8988T (cell line): ENCODE data around the gene MS4A2.
"Not testable (repeated sequence)": the region's sequence is repeated elsewhere in the genome, so short reads cannot be mapped to it uniquely, and the experiment has no call there.

Experiments used
- DNase-seq: peaks from one replicate; pipeline ENCODE4 v3.0.0; 2011

Gene MS4A2

GRCh38 chr11:60104471-60105115 lies 16.1 kb downstream of the MS4A2 start:
- not testable (repeated sequence) for DNase-seq

- not testable (repeated sequence) for DNase-seq
Observed at GRCh38 chr11:60108631-60109030, 20.2 kb downstream of the MS4A2 start.

- DNase-seq, result no peak
Observed at GRCh38 chr11:60111793-60112192, 23.3 kb downstream of the MS4A2 start.

- no peak for DNase-seq
Observed at GRCh38 chr11:60116996-60117790, 28.7 kb downstream of the MS4A2 start.

- DNase-seq, result no peak
Observed at GRCh38 chr11:60118338-60118737, 29.9 kb downstream of the MS4A2 start.

GRCh38 chr11:60119710-60120109 lies 31.2 kb downstream of the MS4A2 start:
- no peak for DNase-seq

GRCh38 chr11:60121264-60121663 lies 32.8 kb downstream of the MS4A2 start:
- DNase-seq, result no peak

- DNase-seq, result no peak
Observed at GRCh38 chr11:60122414-60123036, 34.1 kb downstream of the MS4A2 start.

GRCh38 chr11:60124802-60125432 lies 36.5 kb downstream of the MS4A2 start:
- DNase-seq, result no peak

- DNase-seq, result no peak
Observed at GRCh38 chr11:60125956-60126585, 37.6 kb downstream of the MS4A2 start.

GRCh38 chr11:60127311-60127811 lies 38.9 kb downstream of the MS4A2 start:
- DNase-seq, result no peak

- no peak for DNase-seq
Observed at GRCh38 chr11:60128376-60128775, 39.9 kb downstream of the MS4A2 start.

GRCh38 chr11:60128866-60129265 lies 40.4 kb downstream of the MS4A2 start:
- not testable (repeated sequence) for DNase-seq

GRCh38 chr11:60129853-60130252 lies 41.4 kb downstream of the MS4A2 start:
- no peak for DNase-seq

- peak; percentile 33 for DNase-seq
Observed at GRCh38 chr11:60130496-60130895, 42.0 kb downstream of the MS4A2 start.

GRCh38 chr11:60131912-60132311 lies 43.4 kb downstream of the MS4A2 start:
- DNase-seq, result no peak

- no peak for DNase-seq
Observed at GRCh38 chr11:60133917-60134316, 45.5 kb downstream of the MS4A2 start.

- no peak for DNase-seq
Observed at GRCh38 chr11:60143768-60144167, 55.3 kb downstream of the MS4A2 start.

GRCh38 chr11:60145677-60146076 lies 57.2 kb downstream of the MS4A2 start:
- no peak for DNase-seq
